GM23338 (cell line): Measurements from ENCODE around the gene METRNL. TPM values are rescaled to one million over a fixed set of nuclear protein-coding genes. Genes with fewer than 3 reads are reported as not detected.

Experiments used
- ATAC-seq: fragments of 200-7000 bp; cut with Tn5 transposase; 3 replicates; pipeline ENCODE4 v1.9.1; 2020
- DNase-seq: peaks from one replicate; pipeline ENCODE4 v3.0.0-alpha.2; 2015; ENCODE audit warnings: low spot score
- H2AFZ ChIP-seq: fragments of 200-600 bp; sonication (generic); 2 replicates; pipeline ENCODE4 v1.8.0; 2016; ENCODE audit warnings: antibody characterized with exemption, mild to moderate bottlenecking, moderate library complexity
- H3F3A ChIP-seq: fragments of 200-600 bp; sonication (generic); replicated peaks from 2 replicates; pipeline ENCODE4 v1.8.0; 2017; ENCODE audit warnings: antibody characterized with exemption, mixed run types, low read depth
- H3K27ac ChIP-seq: fragments of 200-600 bp; sonication (generic); 2 replicates; pipeline ENCODE4 v1.6.1; 2016; ENCODE audit warnings: low read depth
- H3K27me3 ChIP-seq: fragments of 200-600 bp; sonication (generic); 2 replicates; pipeline ENCODE4 v1.8.0; 2016; ENCODE audit warnings: mild to moderate bottlenecking, mixed run types, moderate library complexity; ENCODE audit not compliant: insufficient read depth
- H3K36me3 ChIP-seq: fragments of 200-600 bp; sonication (generic); 2 replicates; pipeline ENCODE4 v1.8.0; 2016; ENCODE audit warnings: mild to moderate bottlenecking; ENCODE audit not compliant: insufficient read depth
- H3K4me1 ChIP-seq: fragments of 200-600 bp; sonication (generic); 2 replicates; pipeline ENCODE4 v1.8.0; 2016; ENCODE audit warnings: mild to moderate bottlenecking, moderate library complexity; ENCODE audit not compliant: insufficient read depth
- H3K4me2 ChIP-seq: fragments of 200-600 bp; sonication (generic); 2 replicates; pipeline ENCODE4 v1.7.1; 2017; ENCODE audit warnings: mixed run types
- H3K4me3 ChIP-seq: fragments of 200-600 bp; sonication (generic); 2 replicates; pipeline ENCODE4 v1.6.1; 2016; ENCODE audit warnings: mixed run types
- H3K79me2 ChIP-seq: fragments of 200-600 bp; sonication (generic); replicated peaks from 2 replicates; pipeline ENCODE4 v1.8.0; 2017; ENCODE audit warnings: mild to moderate bottlenecking; ENCODE audit not compliant: insufficient read depth
- H3K9me2 ChIP-seq: fragments of 200-600 bp; sonication (generic); 2 replicates; pipeline ENCODE4 v1.8.0; 2017; ENCODE audit not compliant: insufficient read depth
- H4K20me1 ChIP-seq: fragments of 200-600 bp; sonication (generic); replicated peaks from 2 replicates; pipeline ENCODE4 v1.8.0; 2017; ENCODE audit warnings: mild to moderate bottlenecking; ENCODE audit not compliant: insufficient read depth
- H3K27ac Mint-ChIP-seq: 2 replicates; pipeline ENCODE4 v1.8.0; 2020; ENCODE audit warnings: inconsistent platforms, mild to moderate bottlenecking, moderate library complexity, mixed read lengths
- H3K27me3 Mint-ChIP-seq: 3 replicates; pipeline ENCODE4 v1.8.0; 2022; ENCODE audit warnings: low read depth, mild to moderate bottlenecking, moderate library complexity, mixed read lengths, inconsistent platforms; ENCODE audit not compliant: insufficient read depth, poor library complexity
- H3K36me3 Mint-ChIP-seq: 3 replicates; pipeline ENCODE4 v1.8.0; 2021; ENCODE audit warnings: low read depth, mild to moderate bottlenecking, inconsistent platforms, moderate library complexity, mixed read lengths
- H3K4me1 Mint-ChIP-seq: 3 replicates; pipeline ENCODE4 v1.8.0; 2020; ENCODE audit warnings: mild to moderate bottlenecking, inconsistent platforms, mixed read lengths
- H3K4me3 Mint-ChIP-seq: 3 replicates; pipeline ENCODE4 v1.8.0; 2021; ENCODE audit warnings: moderate library complexity, mild to moderate bottlenecking, inconsistent platforms, mixed read lengths
- H3K9me3 Mint-ChIP-seq: 3 replicates; pipeline ENCODE4 v1.8.0; 2020; ENCODE audit warnings: moderate library complexity, mild to moderate bottlenecking, inconsistent platforms, mixed read lengths
- CREB1 ChIP-seq: fragments of 250-450 bp; sonication (Bioruptor Pico); IDR thresholded peaks from 2 replicates; pipeline ENCODE4 v1.5.0; 2020; ENCODE audit warnings: low read depth, mild to moderate bottlenecking, moderate library complexity
- CTCF ChIP-seq, 2 experiments: fragments of 200-600 bp in 1 of 2; sonication (generic) in 1 of 2; conservative IDR thresholded peaks; 2 replicates each; pipeline versions ENCODE4 v1.5.1 to v1.6.1; 2016 to 2017; ENCODE audit warnings: antibody characterized with exemption in 2 of 2, low read depth in 2 of 2, mild to moderate bottlenecking in 2 of 2, moderate library complexity in 1 of 2
- ETS1 ChIP-seq: IDR thresholded peaks from 2 replicates; pipeline ENCODE4 v1.6.1; 2016; ENCODE audit warnings: antibody characterized with exemption
- EZH2 ChIP-seq: fragments of 200-600 bp; sonication (generic); IDR thresholded peaks from one replicate; pipeline ENCODE4 v1.8.0; 2017; ENCODE audit warnings: antibody characterized with exemption, mild to moderate bottlenecking, low read depth; ENCODE audit not compliant: unreplicated experiment
- EZH2phosphoT487 ChIP-seq: fragments of 200-600 bp; sonication (generic); IDR thresholded peaks from one replicate; pipeline ENCODE4 v1.8.1; 2018; ENCODE audit warnings: antibody characterized with exemption; ENCODE audit not compliant: unreplicated experiment
- JUNB ChIP-seq: IDR thresholded peaks from one replicate; pipeline ENCODE4 v1.6.1; 2016; ENCODE audit warnings: antibody characterized with exemption; ENCODE audit not compliant: unreplicated experiment
- NANOG ChIP-seq: IDR thresholded peaks from 2 replicates; pipeline ENCODE4 v1.6.1; 2016; ENCODE audit warnings: antibody characterized with exemption, borderline replicate concordance
- POLR2AphosphoS5 ChIP-seq: IDR thresholded peaks from 2 replicates; pipeline ENCODE4 v1.6.1; 2016; ENCODE audit warnings: antibody characterized with exemption, low read depth
- REST ChIP-seq: IDR thresholded peaks from one replicate; pipeline ENCODE4 v1.6.1; 2018; ENCODE audit warnings: antibody characterized with exemption; ENCODE audit not compliant: unreplicated experiment
- STAT1 ChIP-seq: IDR thresholded peaks from one replicate; pipeline ENCODE4 v1.6.1; 2016; ENCODE audit warnings: antibody characterized with exemption; ENCODE audit not compliant: unreplicated experiment
- ZNF114 ChIP-seq: fragments of 250-450 bp; sonication (Bioruptor Pico); IDR thresholded peaks from 2 replicates; pipeline ENCODE4 v1.5.0; 2020; ENCODE audit warnings: mild to moderate bottlenecking, moderate library complexity
- ZNF331 ChIP-seq: fragments of 250-450 bp; sonication (Bioruptor Pico); IDR thresholded peaks from 2 replicates; pipeline ENCODE4 v1.5.0; 2020; ENCODE audit warnings: low read depth, mild to moderate bottlenecking, moderate library complexity
- ZNF462 ChIP-seq: fragments of 250-450 bp; sonication (Bioruptor Pico); IDR thresholded peaks from 2 replicates; pipeline ENCODE4 v1.5.0; 2020; ENCODE audit warnings: mild to moderate bottlenecking, moderate library complexity
- polyA plus RNA-seq: library from polyadenylated mRNA; unstranded; fragments of >200 nt; fragmentation: Nextera tagmentation; extraction: Ambion mirVana; gene quantifications from 2 replicates; pipeline ENCODE4 v1.2.1, GENCODE V29; 2016
- total RNA-seq: library from RNA; depleted of rRNA; stranded (reverse); fragments of >200 nt; shearing (Covaris generic); gene quantifications from 2 replicates; pipeline ENCODE4 v1.2.3, GENCODE V29; 2014

Gene METRNL
- total and polyA plus RNA-seq, 2 experiments from 2014 or later: 12.2 to 20.2 TPM

- H3K27ac Mint-ChIP-seq: no peak overlapping the region
- Histone ChIP-seq H4K20me1 (no peaks in the 10 kb centered on the region), H3F3A (no peaks in the 10 kb centered on the region), H3K4me1 (no peaks in the 10 kb centered on the region), H2AFZ (no peak overlapping the region), H3K27me3 (no peaks in the 10 kb centered on the region), H3K36me3 (no peaks in the 10 kb centered on the region; the same call in 1 of the 2 replicates), H3K27ac (no peak overlapping the region), H3K79me2 (no peaks in the 10 kb centered on the region), H3K4me2 (no peak overlapping the region), H3K9me2 (no peaks in the 10 kb centered on the region), H3K4me3 (no peak overlapping the region)
- DNase-seq (no peak), ATAC-seq (no peak)
- peaks cover 5% of the 10 kb centered on the region for H3K27me3 Mint-ChIP-seq
- H3K9me3 Mint-ChIP-seq: peaks cover 22% of the 10 kb centered on the region
- H3K4me1 Mint-ChIP-seq: no peaks in the 10 kb centered on the region
- no peak for TF ChIP-seq JUNB
- TF ChIP-seq EZH2: no peak
- no peak for TF ChIP-seq CREB1 (CRISPR knock-in tag)
- no peak for TF ChIP-seq POLR2AphosphoS5
- TF ChIP-seq ZNF462 (CRISPR knock-in tag): no peak
- no peak for TF ChIP-seq ZNF331 (CRISPR knock-in tag)
- TF ChIP-seq CTCF (conservative IDR thresholded peaks at IDR 0.05; ENCODE audit: low read depth in 2 of 2): no peak
- TF ChIP-seq NANOG: no peak
- no peak for TF ChIP-seq EZH2phosphoT487
- TF ChIP-seq STAT1: no peak
- TF ChIP-seq ZNF114 (CRISPR knock-in tag): no peak
- TF ChIP-seq ETS1: no peak
- TF ChIP-seq REST: no peak
- no peaks in the 10 kb centered on the region for H3K36me3 Mint-ChIP-seq
- no peak overlapping the region for H3K4me3 Mint-ChIP-seq
Measured at GRCh38 chr17:83143817-83144231, 64.4 kb downstream of the METRNL start.
